Spleen (tissue), 7 donors: ENCODE results near the gene DGUOK.

Experiments
- CTCF ChIP-seq, 11 experiments: fragments of 200-600 bp in 7 of 11; fragments of 450-650 bp in 4 of 11; sonication (generic) in 4 of 11; IDR thresholded peaks in 8 of 11; conservative IDR thresholded peaks in 3 of 11; 1 replicate in 7 of 11; 2 replicates in 4 of 11; pipeline versions ENCODE4 v1.4.0 to v1.8.0; 2016 to 2021; ENCODE audit warnings: antibody characterized with exemption in 11 of 11, inconsistent platforms in 4 of 11, mild to moderate bottlenecking in 1 of 11
- POLR2A ChIP-seq, 3 donors: fragments of 450-650 bp; IDR thresholded peaks; one replicate each; pipeline ENCODE4 v1.5.1; 2017; ENCODE audit warnings: antibody characterized with exemption in 3 of 3, mild to moderate bottlenecking in 1 of 3
- donor health status: DM: no; HTN: no; CAD: no; lungs with moderate emphysema.
- donor health status: DM: no; HTN: no; CAD: no.
- donor health status: DM: no; HTN: no; CAD: no.

GRCh38 chr2:73935641-73936040 lies 9.0 kb downstream of the DGUOK start:
- TF ChIP-seq POLR2A (IDR thresholded peaks at IDR 0.05) (no peak), CTCF (IDR thresholded peaks at IDR 0.05 in 8 of 11, conservative IDR thresholded peaks at IDR 0.05 in 3 of 11) (no peak)
